OCI-LY3 (cell line): ENCODE data around the gene ALDH1A3.

Experiments used
- H2AFZ ChIP-seq: fragments of 200-600, 300-600 bp; shearing (Covaris generic); 2 replicates; pipeline ENCODE4 v1.6.0; 2014; ENCODE audit warnings: antibody characterized with exemption, low read depth, low read length
- H3K27ac ChIP-seq: fragments of 200-600, 300-600 bp; sonication (generic); 2 replicates; pipeline ENCODE4 v1.5.1; 2014; ENCODE audit warnings: mild to moderate bottlenecking, low read length, moderate library complexity, mixed read lengths
- H3K27me3 ChIP-seq: fragments of 200-600, 300-600 bp; sonication (generic); 2 replicates; pipeline ENCODE4 v1.6.1; 2014; ENCODE audit warnings: low read depth, low read length, mixed read lengths
- H3K36me3 ChIP-seq: fragments of 200-600, 300-600 bp; sonication (generic); replicated peaks from 2 replicates; pipeline ENCODE3; 2014; ENCODE audit warnings: low read depth, low read length, mixed read lengths
- H3K4me1 ChIP-seq: fragments of 300-600, 200-600 bp; sonication (generic); 2 replicates; pipeline ENCODE4 v1.6.1; 2014; ENCODE audit warnings: low read length, mixed read lengths
- H3K4me2 ChIP-seq: fragments of 200-600, 300-600 bp; sonication (generic); 2 replicates; pipeline ENCODE4 v1.6.1; 2014; ENCODE audit warnings: low read length, mixed read lengths
- H3K4me3 ChIP-seq: fragments of 300-600, 200-600 bp; sonication (generic); 2 replicates; pipeline ENCODE4 v1.5.1; 2014; ENCODE audit warnings: antibody characterized with exemption, mild to moderate bottlenecking, low read length, moderate library complexity
- H3K79me2 ChIP-seq: fragments of 300-600, 200-600 bp; shearing (Covaris generic); 2 replicates; pipeline ENCODE4 v1.6.1; 2014; ENCODE audit warnings: mild to moderate bottlenecking, low read length, mixed read lengths
- H3K9ac ChIP-seq: fragments of 300-600, 200-600 bp; shearing (Covaris generic); 2 replicates; pipeline ENCODE4 v1.6.0; 2014; ENCODE audit warnings: mild to moderate bottlenecking, low read length, moderate library complexity
- H3K9me3 ChIP-seq: fragments of 200-600, 300-600 bp; shearing (Covaris generic); 2 replicates; pipeline ENCODE4 v1.6.1; 2014; ENCODE audit warnings: low read length, mixed read lengths; ENCODE audit not compliant: insufficient read depth
- H4K20me1 ChIP-seq: fragments of 200-600, 300-600 bp; sonication (generic); 2 replicates; pipeline ENCODE4 v1.6.1; 2016; ENCODE audit warnings: low read length, mixed read lengths; ENCODE audit not compliant: insufficient read depth
- EZH2phosphoT487 ChIP-seq: fragments of 200-600 bp; shearing (Covaris generic); IDR thresholded peaks from 2 replicates; pipeline ENCODE4 v1.6.1; 2018; ENCODE audit warnings: antibody characterized with exemption, mixed run types, low read depth
- TF ChIP-seq, protein P1 (sequence below): fragments of 200-600, 300-600 bp; sonication (generic); IDR thresholded peaks from 2 replicates; pipeline ENCODE4 v1.5.1; 2014; ENCODE audit warnings: antibody characterized with exemption, low read length, low read depth

ALDH1A3 gene

DNA sequence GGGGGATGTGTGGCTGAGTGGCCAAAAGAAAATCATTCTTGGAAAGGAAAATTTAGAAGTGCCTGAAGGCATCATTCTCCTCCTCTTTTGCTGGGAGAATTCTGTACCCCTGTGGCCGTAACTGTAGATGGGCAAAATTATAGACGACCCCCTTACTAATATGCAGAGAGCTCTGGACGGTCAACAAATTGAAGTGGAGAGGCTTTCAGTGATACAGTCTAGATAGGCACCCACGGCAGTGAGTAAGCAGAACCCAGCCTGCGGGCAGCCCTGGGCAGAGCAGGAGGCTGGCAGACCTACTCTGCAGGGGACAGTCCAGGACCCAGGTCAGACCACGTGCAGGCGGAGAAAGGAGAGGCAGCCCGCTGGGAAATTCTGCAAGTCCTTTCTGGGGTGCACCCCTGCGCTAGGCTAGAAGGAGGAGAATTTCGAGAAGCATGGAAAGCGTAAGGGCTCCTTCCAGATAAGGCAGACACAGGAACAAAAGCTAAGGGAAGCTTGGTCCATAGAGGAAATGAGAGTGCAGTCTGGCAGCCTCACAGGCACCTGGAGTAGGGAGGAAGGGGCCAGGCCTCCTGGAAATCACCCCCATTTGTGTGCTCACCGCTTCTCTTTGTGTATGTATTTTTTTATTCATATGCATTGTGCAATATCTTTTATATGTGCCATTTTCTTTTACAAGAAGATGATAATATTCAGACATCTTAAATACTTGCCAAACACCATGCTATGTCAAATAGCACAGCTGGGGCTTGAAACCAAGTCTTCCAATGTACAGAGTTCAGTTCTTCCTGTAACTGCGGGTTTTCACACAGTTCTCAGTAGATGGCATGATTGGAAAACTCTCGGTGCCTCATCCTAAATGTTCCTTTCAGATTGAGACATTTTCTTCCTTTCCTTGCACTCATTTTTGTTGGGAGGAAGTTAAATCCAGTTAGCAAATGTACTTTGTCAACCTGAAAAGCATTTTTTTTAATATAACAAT lies 79.7 kb downstream of the ALDH1A3 start:
- no peak for TF ChIP-seq EZH2phosphoT487
- TF ChIP-seq, protein P1, sequence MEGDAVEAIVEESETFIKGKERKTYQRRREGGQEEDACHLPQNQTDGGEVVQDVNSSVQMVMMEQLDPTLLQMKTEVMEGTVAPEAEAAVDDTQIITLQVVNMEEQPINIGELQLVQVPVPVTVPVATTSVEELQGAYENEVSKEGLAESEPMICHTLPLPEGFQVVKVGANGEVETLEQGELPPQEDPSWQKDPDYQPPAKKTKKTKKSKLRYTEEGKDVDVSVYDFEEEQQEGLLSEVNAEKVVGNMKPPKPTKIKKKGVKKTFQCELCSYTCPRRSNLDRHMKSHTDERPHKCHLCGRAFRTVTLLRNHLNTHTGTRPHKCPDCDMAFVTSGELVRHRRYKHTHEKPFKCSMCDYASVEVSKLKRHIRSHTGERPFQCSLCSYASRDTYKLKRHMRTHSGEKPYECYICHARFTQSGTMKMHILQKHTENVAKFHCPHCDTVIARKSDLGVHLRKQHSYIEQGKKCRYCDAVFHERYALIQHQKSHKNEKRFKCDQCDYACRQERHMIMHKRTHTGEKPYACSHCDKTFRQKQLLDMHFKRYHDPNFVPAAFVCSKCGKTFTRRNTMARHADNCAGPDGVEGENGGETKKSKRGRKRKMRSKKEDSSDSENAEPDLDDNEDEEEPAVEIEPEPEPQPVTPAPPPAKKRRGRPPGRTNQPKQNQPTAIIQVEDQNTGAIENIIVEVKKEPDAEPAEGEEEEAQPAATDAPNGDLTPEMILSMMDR = no peak
- H3K4me1 ChIP-seq = peaks cover 12% of the 10 kb centered on the region
- H3K9me3 ChIP-seq = no peaks in the 10 kb centered on the region
- no peak overlapping the region for H3K9ac ChIP-seq
- H3K4me3 ChIP-seq = no peak overlapping the region
- no peak overlapping the region for H2AFZ ChIP-seq
- no peaks in the 10 kb centered on the region for H3K27me3 ChIP-seq
- H3K4me2 ChIP-seq = no peak overlapping the region
- H3K36me3 ChIP-seq = peaks cover 6% of the 10 kb centered on the region
- peaks cover 43% of the 10 kb centered on the region for H3K79me2 ChIP-seq
- peaks cover 48% of the 10 kb centered on the region for H4K20me1 ChIP-seq
- no peak overlapping the region for H3K27ac ChIP-seq
